IPS DF 4.7 (cell line): ENCODE measurements around the gene PAX5.
A peak's percentile ranks its signal among the peaks of the same experiment; 100 is the strongest.

Experiments used
- DNase-seq: peaks from one replicate; pipeline ENCODE4 v3.0.0-alpha.2; 2013; ENCODE audit warnings: low spot score; ENCODE audit errors: extremely low read depth

PAX5 gene

DNA sequence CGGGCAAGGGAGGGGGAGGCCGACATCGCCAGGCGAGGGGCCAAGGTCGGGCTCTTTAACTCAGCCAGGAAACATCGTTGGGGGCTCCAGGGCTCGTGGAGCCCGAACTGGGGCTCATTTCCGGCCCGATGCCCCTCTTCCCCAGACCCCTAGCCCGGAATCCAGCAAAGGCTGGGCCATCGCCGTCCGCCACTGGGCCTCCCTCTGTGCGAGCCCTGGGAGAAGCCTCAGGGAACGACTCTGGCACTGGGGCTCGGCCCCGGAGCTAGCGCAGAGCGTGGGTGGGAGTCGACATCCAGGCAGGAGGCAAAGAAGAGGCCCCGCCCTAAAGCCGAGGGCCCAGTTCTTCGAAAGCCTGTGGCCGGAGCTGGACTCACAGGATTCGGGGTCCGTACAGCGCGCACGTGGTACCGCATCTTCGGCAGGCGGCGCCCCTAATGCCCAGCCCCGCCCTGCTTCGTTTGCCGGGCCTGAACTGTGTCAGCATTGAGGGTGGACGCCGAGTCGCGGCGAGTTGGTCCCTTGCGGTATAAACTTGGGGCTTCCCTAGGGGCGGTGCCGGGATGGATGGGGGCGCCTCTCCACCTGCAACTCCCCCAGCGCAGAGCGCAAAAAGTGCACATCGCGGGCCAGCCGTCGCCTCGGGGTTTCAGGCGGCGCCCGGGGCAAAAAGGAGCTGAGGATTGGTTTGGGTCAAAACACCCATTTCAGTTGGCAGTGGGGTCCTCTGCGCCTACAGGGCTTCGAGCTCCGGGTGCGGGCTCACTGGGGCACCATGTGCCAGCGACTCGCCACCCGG, 3.6 kb upstream of the PAX5 start:
- no peak for DNase-seq

DNA sequence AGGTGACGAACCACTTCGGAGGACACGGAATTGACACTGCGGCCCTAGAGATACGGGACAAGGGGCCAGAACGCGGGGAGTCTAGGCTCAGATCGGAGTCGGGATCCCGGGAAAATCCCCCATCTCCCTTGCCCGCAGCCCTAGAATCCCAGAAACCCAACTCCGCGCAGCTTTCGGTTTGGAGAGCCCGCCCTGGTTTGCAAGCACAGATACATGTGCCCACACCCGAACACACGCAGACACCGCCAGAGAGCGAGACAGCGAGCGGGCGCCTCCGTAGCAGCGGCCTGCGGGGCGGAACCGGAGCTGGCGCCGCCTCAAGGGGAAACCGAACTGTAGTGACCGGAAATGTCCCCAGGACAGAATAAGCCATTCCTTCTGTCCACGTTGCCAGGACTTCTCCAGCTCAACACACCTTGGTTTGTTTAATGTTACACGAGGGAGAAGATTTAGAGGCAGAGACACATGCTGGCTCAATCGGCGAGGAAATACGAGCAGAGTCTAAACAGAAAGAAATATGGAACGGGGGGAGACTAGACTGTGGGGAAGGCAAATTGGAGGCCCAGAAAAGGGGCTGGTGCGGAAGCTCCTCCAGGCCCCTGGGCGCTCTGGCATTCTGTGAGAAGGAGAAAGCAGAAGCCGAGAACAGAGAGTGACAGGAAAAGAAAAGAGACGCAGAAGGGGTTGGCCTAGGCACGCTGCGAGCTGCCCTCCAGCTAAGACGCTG, 2.9 kb upstream of the PAX5 start:
- no peak for DNase-seq

DNA sequence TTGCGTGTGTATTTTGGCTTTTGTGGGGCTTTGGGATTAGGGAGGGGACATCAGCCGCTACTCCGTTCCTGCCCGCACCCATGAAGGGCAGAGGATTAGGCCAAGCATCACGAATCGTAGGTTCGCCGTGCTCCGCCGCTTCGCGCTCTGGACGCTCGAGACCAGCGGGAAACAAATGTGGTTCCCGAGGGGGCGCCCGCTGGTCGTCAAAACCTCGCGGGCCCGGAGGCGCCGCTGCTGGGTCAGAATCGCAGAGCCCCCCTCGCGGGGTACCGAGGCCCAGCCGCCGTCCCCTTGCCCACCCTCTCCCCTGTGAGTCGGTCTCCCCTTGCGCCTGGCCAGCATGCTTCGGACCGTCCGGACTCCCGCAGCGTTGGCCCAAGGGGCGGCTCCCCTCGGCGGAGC, 2.3 kb upstream of the PAX5 start:
- DNase-seq = no peak

DNA sequence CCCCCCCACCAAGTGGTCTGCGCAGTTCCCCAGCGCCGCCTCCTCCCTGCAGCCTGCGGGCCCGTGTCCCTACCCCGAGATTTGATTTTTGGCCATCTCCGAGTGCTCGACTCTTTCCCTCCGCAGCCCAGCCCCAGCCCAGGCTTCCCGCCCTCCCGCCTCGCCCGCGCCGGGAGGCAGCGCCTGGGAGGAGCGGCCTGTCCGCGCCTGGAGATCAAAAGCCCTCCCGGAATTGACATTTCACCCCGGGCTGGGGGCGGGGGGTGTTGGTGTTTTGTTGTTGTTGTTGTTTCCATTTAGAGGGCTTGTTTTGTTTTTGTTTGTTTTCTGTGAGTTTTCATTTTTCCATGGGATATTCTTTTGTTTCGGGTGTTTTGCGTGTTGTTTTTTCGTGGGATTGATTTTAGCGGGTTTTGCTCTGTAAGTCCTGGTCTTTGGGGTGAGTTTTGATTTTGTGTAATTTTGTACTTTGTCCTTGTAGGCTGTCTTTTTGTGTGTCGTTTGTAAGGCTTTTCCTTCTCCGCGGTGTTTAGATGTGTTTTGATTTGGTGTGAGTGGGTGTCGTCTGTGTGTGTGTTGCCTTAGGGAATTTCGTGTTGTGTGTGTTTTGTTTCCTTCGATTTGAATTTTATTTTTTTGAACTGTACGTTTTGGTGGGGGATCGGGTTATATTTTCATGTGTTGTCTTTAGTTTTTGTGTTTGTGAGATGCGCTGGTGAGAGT, 1.7 kb upstream of the PAX5 start:
- DNase-seq = no peak

DNA sequence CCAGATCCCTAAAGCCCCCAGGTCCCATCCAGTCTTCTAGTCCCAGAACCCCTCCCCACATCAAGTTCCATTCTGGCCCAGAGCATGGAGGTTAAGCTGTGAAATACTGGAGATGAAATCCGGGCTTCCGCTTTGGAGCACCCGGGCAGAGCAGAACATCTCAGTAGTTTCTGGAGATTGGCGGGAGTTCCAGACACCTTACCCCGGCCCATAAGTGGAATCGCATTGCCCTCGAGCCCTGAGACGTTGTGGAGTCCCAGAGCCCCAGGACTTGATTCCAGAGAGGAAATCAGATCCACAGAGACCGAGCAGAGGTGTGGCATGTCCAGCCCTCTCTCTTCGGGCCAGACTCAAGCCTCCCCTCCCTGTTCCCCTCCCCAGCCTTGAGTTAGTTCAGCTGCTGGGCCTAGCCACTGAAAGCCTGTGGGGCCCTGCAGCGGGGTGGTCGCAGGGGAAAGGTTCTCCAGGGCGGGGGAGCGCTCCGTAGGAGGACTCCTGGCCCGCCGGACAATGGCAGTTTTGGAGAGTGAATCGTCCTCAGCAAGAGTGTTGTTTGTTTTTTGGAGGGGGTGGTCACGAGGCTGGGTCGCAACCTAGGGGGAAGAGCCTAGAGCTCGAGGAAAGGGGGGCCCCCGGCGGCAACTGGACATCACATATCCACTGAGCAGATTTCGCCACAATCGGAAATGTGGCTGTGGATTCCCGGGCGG, 1.0 kb upstream of the PAX5 start:
- no peak for DNase-seq

DNA sequence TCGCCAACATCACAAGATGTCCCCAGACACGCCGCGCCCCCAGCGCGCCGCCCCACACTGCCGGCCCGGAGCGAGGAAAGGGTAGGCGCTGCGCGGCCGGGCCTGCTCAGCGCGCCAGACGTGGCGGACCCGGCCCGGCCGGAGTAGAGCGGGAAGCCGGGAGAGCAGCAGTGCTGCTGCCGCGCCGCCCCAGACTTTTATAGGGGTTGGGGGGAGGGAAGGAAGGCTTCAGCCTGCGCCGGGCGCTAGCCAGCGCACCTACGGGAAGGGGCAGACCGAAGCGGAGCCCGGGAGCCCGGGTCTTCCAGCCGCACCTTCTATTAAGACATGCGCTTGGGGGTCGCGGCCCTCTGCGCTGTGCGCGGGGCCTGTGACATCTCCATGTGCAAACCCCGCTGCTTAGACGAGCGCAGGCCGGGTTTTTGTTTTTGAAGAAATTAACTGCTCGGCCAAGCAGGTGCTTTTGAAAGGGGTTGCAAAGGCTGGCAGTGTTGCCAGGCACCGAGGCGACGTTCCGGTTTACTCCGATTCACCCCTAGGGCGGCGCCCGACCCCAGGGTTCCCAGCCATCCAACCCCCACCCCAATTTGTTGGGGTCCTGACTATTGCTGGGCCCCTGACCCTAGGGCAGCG, 353 bp upstream of the PAX5 start:
- DNase-seq = no peak

DNA sequence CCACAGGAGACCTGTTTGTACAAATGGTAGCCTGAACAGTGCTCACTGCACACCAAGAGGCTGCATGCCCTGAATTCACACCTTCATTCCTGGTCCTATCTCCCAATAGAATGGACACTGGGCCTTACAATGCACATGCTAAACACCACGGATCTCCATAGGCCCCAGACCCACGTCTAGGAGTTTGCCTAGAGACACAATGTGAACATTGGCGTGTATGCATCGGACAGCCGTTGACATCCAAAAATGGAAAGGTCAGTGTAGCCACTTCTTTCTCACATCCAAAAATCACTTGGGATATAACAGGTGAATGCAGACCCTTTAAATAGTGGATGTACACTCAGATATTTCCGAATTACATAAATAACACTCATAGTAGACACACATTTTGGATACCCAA, 927 bp downstream of the PAX5 start:
- no peak for DNase-seq

DNA sequence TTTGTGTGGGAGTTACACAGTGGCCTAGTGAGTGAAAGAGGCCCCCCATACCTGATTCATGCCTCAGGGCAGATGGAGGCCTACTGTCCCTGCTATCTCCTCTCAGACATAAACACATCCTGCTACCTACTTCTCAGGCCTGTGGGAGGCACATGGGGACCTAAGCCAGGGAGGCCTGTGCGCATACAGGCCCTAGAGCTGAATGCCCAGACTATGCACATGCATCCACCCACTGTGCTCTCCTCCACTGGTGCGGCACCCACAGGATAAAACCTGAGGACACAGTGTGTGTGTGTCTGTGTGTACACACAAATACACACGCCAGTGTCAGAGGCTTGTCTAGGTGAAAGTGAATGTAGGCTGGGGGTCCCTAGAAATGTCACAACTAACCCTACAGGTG, 1.4 kb downstream of the PAX5 start:
- no peak for DNase-seq

DNA sequence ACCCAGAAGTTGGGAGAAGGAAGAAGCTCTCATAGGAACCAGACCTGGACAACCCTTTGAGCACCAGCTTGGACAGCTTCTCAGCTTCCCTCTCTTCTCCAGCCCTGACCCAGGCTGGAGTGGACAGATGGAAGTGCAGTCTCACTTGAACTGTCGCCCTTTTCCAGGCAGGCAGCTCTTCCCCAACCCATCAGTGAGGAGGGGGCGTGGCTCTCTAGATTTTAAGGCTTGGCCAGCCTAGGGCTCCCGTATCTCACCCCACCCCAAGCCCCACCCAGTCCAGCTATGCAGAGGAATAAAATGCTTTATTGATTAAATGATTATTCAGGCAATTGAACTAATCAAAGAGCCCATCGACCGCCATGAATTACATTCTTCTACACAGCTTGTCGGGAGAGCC, 2.2 kb downstream of the PAX5 start:
- DNase-seq = no peak

DNA sequence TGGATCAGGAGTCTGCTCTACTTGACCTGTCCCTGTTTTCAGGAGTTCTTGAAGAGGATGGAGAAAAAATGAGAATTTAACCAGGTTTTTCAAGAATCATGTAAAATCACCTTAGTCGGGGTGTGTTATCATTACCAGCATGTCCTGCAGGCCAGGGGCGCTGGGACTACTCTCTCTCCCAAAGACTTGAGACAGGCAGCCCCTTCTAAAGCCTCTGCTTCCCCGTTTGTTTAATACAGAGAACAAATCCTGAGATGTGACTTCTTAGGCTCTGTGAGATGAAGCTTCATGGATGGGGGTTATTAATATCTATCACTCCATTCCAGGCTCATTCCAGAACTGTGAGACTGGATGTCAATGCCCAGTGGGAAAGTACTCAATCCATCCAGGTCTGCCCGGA, 3.0 kb downstream of the PAX5 start:
- DNase-seq = no peak

DNA sequence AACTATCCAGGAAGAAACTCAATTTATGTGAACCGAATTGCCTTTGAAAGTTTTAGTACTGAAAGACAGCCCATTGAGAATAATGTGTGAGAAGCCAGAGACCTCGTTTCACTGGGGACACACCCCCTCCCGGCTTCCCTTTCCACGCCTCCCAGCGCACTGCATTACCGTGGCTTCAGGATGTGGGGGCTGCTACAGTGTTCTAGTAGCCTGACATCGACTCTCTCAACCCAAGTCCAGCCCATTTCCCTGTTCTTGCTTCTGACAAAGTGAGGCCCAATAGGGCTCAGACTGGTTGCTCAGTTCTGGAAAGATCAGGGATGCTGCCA, 3.5 kb downstream of the PAX5 start:
- no peak for DNase-seq

DNA sequence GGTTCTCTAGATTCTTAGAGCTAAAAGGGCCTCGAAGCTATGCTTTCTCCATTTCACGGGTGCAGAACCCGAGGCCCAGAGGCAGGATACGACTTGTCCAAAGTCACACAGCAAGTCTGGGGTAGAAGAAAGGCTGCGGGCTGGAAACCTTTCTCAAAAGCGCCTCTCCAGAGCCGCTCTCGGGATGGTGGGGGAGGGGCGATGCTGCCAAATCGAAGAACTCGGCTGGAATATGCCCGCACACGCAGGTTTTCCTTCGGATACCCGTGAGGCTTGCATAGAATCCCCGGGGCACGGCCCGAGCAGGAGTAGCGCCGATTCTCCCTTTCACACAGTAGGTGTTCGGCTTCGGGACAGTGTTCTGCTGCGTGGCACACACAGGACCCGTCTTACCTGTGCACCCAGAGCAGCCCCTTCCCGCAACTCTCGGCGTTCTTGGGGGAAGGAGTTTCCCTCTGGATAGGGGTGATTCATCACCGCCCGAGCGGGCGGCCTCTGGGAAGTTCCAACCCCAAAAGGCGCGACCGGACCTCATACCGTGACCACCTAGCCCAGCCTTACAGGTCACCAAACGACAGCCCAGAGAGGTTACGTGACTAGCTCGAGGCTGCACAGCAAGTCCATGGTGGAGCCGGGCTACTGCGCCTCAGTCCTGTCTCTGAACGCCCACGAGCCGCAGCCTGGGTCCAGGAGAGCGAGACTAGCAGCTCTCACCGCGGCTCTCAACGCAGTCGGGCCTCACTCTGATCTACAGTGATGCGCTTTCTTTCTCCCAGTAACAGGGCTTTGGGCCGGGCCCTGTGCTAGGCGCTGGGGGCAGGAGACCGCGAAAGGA, 4.1 kb downstream of the PAX5 start:
- DNase-seq = no peak

DNA sequence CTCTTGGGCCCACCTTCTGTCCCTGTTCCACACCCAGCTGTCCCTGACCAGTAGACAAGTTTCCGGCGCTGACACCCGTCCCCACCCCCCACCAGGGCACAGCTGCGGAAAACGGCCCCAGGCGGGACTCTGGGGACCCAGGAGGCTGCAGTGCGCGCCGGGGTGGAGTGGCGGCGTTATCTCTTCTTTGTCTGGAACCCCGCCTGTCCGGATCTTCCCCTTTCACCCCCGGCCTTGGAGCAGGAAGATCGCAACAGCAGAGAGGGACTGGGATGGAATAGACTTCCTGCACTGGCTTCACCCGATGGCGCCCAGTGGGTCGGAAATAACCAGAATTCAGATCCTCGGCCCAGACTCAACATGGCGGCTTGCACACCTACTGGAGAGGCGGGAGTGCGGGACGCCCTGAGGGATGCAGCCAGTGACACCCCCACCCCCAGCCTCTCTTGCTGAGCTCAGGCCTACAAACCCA, 4.7 kb downstream of the PAX5 start:
- DNase-seq = no peak

DNA sequence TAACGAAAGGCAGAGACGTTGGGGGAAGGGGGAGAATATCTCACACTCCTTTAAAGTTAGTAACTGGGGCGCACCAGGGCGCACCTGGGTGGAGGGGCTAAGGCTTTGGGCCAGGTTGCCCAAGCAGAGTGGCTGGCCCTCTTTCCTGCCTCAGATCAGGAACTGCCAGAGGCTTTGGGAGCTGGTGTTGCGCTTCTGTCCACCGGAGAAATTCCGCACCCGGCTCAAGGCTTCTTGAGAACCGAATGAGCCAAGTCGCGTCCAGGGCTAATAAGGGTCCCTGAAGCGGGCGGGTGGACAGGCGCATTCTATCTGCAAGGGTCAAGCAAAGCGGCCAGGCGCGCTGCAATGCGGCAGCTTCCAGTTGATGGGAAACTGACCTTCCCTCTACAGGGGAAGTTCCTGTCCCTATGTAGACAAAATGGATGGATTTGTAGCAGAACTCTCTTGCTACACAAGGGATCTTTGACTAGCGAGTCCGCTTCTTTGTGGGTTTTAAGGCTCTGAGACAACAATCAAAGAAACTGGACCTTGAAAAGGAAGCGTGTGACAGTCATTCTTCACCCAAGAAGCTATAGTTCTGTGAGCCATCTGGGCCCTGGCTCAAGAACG, 5.5 kb downstream of the PAX5 start:
- no peak for DNase-seq

DNA sequence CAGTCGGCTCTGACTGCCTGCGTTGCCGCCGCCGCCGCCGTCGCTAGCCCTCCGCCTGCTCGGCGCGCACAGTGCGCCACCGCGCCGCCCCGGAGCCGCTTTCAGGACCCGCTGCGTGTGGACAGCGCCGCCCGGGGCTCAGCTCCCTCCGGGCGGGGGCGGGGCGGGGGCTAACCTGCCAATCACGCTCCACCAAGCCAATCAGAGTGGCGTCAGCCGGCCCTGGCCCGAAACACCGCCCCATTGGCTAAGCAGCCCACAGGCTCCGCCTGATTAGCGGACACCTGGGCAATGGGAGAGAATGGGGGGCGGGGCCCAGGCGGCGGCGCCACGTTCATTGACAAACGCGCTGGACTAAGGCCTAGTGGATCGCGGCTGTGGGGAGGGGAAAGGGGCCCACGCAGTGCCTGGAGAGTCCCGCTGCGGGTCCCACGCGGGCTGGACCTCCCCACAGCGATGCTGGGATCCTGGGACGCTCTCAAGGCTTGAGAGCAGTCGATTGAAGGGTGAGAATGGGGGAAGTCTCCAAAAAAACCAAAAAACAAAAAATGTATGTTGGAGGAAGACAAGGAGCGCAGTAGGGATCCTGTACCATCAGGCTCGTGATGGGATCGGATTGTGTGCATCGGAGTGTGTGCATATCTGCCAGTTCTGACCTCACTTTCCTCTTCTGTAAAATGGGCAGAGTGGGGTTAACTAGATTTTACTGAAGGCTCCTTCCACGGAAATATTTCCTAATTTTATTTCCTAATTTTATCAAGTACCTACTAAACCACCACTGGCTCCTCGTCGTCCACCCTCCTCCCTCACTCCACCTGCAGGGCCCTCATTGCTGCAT, 6.3 kb downstream of the PAX5 start:
- peak; percentile 80 for DNase-seq

DNA sequence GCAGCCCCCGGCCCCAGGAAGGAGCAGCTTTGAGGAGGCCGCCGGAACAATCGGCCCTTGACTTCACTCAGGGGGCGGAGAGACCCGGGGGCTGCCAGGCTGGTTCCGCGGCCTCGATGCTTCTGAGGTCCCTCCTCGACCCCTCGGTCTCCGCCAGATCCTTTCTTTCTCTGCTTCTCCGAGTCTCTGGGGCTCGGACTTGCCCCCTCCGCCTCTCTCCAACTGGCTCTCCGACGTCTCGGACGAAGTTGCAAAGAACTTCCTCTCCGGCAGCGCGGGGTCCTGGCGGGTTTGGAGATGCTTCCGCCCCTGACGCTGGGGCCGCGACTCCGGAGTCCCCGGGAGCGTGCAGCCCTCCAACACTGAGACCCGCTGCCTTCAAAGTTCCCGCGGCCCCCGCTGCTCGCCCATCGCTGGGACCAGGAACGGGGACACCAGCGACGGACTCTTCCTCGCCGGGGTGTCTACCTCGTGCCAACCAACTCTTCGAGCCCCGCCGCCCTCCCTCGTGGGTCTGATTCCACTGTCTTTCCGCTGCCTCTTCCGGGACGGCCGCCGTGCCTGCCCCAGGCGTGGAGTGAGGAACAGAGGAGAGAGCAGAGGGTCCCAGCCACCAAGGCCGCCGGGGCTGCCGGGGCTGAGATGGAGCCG, 7.0 kb downstream of the PAX5 start:
- no peak for DNase-seq

DNA sequence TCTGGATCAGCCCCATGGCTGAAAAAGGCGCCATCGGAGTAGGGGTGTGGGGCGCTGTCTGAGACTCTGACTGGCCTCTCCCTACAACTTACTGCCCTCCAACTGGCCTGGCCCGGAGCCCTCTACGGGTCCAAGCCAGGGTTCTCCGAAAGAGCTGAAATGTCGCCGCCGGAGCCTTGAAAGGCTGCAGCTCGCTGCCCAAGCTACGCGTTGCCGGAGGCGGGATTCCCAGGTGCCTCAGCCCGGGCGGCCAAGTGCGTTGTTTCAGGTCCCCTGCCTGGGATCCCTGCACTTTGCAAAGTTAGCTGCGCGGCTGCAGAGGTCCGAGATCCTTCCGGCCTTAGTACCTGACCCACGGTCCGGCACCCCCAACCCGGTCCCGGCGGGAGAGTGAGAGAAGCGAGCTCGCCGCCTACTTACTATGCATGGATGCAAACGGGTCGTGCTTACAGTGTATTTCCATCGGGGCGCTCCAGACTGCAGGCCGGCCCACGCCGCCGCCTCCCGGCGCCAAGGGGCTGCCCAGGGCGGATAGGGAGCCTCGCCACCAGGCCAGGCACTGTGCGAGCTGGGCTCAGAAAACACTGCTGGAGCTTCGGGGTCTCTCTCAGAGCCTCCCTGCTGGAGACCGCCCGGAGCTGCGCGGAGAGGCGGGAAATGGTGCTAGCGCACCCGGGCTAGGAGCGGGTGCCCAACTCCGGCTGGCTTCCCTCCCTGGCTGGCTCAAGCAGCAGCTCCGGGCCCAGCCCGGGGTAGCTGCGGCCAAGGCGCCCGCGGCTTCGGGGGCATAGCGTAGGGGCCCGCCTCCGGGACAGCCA, 7.7 kb downstream of the PAX5 start:
- no peak for DNase-seq

DNA sequence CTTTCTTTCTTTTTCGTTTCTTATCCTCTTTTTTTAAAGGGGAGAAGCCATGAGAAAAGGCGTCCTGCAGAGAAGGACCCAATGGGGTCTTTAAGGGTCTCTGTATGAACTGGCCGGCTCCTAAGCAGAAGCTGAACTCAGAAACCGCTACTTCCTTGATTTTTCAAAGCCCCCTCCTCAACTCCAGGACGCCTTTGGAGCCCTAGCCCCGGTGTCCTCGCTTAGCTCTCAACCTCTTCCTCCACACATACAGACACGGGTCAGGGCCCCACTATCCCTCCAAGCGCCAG, 8.3 kb downstream of the PAX5 start:
- DNase-seq = no peak
